ENCODE measurements around the gene TMEM38B. TPM values are rescaled to one million over a fixed set of nuclear protein-coding genes. Genes with fewer than 3 reads are reported as not detected.

The TMEM38B gene
- polyA plus RNA-seq, 1 of the 3 experiments (the other 2 are of a cell fraction): 6.8 TPM

DNA sequence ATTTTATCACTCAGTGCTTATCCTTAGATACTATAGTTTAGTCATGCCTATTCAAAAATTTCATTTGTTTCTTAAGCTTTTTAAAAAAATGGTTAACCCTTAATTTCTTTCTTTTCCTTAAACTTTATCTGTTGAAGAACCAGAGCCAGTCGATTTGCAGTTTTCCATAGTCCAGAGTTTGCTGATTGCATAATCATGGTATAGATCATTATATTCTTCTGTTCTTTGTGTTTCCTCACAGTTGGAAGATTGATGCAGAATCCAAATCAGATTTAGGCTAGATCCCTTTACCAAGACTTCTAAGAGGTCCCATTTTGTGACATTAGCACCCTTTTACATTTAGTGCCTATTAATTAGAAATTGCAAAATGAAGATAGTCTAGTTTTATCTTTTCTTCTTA is 18.0 kb downstream of the TMEM38B start:
- DNase-seq: no peak
- Histone ChIP-seq H3K4me3 (ENCODE audit: low read depth in 2 of 2, low read length in 1 of 2) (no peak overlapping the region), H3F3A (replicated peaks; ENCODE audit: insufficient read depth) (no peaks in the 10 kb centered on the region), H3K27ac (ENCODE audit: low read depth in 2 of 2, low read length in 1 of 2) (no peak overlapping the region), H3K79me2 (ENCODE audit: insufficient read depth) (no peaks in the 10 kb centered on the region), H3K9me3 (no peaks in the 10 kb centered on the region), H4K20me1 (ENCODE audit: insufficient read depth) (no peaks in the 10 kb centered on the region), H2AFZ (ENCODE audit: low read depth) (no peak overlapping the region), H3K27me3 (ENCODE audit: insufficient read depth) (no peaks in the 10 kb centered on the region), H3K9ac (no peak overlapping the region), H3K36me3 (replicated peaks in 1 of 2; ENCODE audit: control insufficient read depth in 1 of 2, insufficient read depth in 2 of 2, low read length in 1 of 2) (peaks cover 0 to 2% of the 10 kb centered on the region in 2 experiments), H3K4me2 (no peak overlapping the region), H3K9me2 (no peaks in the 10 kb centered on the region), H3K4me1 (ENCODE audit: control insufficient read depth in 1 of 2, insufficient read depth in 2 of 2, low read depth in 1 of 2, low read length in 1 of 2) (no peaks in the 10 kb centered on the region)
- CTCF ChIA-PET: interaction anchor here (1.4 to 2.8 kb wide), 2 partner anchors 10 to 22 kb away, joined by 4 to 8 read pairs; no protein-coding TSS in a partner anchor
- 10% methylated on average over 1 of the region's 1 CpG for WGBS (ENCODE audit: low lambda C conversion rate)
- TF ChIP-seq ELF1 (IDR thresholded peaks at IDR 0.05) (no peak), NFIC (IDR thresholded peaks at IDR 0.05; ENCODE audit: borderline replicate concordance) (no peak), MEF2A (IDR thresholded peaks at IDR 0.05; ENCODE audit: borderline replicate concordance, low read depth) (no peak), FOXM1 (IDR thresholded peaks at IDR 0.05; ENCODE audit: low read depth) (no peak), RXRA (IDR thresholded peaks at IDR 0.05; ENCODE audit: borderline replicate concordance, low read depth) (no peak), FOXJ3 (CRISPR knock-in tag; IDR thresholded peaks at IDR 0.05) (no peak), EZH2phosphoT487 (IDR thresholded peaks at IDR 0.05; ENCODE audit: borderline replicate concordance, low read depth) (no peak), EP300 (IDR thresholded peaks at IDR 0.05; ENCODE audit: borderline replicate concordance in 1 of 2, low read depth in 1 of 2, low read length in 1 of 2) (no peak), IRF3 (IDR thresholded peaks at IDR 0.05; ENCODE audit: low read depth, low read length) (no peak), MXI1 (IDR thresholded peaks at IDR 0.05; ENCODE audit: low read depth, low read length) (no peak), CHD2 (IDR thresholded peaks at IDR 0.05; ENCODE audit: low read length, partially characterized antibody) (no peak), NRF1 (IDR thresholded peaks at IDR 0.05; ENCODE audit: low read depth, low read length) (no peak), USF2 (IDR thresholded peaks at IDR 0.05; ENCODE audit: borderline replicate concordance, low read depth, low read length) (no peak)
- TF ChIP-seq, protein P1, sequence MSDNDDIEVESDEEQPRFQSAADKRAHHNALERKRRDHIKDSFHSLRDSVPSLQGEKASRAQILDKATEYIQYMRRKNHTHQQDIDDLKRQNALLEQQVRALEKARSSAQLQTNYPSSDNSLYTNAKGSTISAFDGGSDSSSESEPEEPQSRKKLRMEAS (IDR thresholded peaks at IDR 0.05; ENCODE audit: low read depth): no peak
- TF ChIP-seq, protein P2, sequence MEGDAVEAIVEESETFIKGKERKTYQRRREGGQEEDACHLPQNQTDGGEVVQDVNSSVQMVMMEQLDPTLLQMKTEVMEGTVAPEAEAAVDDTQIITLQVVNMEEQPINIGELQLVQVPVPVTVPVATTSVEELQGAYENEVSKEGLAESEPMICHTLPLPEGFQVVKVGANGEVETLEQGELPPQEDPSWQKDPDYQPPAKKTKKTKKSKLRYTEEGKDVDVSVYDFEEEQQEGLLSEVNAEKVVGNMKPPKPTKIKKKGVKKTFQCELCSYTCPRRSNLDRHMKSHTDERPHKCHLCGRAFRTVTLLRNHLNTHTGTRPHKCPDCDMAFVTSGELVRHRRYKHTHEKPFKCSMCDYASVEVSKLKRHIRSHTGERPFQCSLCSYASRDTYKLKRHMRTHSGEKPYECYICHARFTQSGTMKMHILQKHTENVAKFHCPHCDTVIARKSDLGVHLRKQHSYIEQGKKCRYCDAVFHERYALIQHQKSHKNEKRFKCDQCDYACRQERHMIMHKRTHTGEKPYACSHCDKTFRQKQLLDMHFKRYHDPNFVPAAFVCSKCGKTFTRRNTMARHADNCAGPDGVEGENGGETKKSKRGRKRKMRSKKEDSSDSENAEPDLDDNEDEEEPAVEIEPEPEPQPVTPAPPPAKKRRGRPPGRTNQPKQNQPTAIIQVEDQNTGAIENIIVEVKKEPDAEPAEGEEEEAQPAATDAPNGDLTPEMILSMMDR (IDR thresholded peaks at IDR 0.05): no peak
- POLR2A ChIA-PET: no interaction called here
